Muscle of back (tissue), 11 donors: Measurements from ENCODE around the gene ZNF467. TPM values are rescaled to one million over a fixed set of nuclear protein-coding genes. Genes with fewer than 3 reads are reported as not detected.

Source experiments
- DNase-seq, 3 donors: peaks; one replicate each; pipeline versions ENCODE4 v3.0.0 to v3.0.0-alpha.2; 2013
- polyA plus RNA-seq, 10 donors: library from polyadenylated mRNA; unstranded; fragments of 120-200 nt; gene quantifications; one replicate each; pipeline ENCODE4 v1.2.1, GENCODE V29; 2013; ENCODE audit not compliant: insufficient read length in 10 of 10

ZNF467 gene
- polyA plus RNA-seq, 10 donors, result 5.3 to 9.4 (median 7.1) TPM

DNA sequence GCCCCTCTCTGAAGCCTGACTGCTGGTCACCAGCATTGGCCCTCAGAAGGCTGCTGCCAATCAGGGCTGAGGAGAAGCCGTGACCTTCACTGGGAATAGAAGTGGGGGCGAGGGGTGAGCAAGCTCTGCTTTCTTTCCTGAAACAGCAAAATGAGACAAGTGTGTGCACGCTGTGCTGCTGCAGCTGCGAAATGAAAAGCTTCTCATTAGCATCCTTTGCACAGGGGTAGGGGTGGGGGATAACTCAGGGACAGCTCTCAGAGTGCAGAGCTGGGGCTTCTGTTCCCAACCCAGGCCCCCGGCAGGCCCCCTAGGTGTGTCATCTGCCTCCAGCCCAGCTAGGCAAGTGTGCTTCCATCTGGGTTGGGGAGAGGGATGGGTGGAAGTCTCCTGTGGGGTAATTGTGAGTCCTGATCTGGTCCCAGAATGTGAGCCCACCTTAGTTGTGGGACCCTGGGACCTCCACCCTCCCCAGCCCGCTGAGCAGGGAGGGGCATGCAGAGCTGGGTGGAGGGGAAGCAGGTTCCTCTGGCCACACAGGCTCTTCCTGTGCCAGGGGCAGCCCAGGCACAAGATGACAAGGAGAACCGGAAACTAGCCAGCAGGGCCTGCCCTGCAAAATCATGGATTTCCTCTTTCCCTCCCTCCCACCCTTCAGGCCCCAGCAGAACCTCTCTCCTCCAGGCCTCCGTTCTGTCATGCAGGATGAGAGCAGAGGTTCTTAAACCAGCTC lies 22.2 kb downstream of the ZNF467 start:
- no peak for DNase-seq

DNA sequence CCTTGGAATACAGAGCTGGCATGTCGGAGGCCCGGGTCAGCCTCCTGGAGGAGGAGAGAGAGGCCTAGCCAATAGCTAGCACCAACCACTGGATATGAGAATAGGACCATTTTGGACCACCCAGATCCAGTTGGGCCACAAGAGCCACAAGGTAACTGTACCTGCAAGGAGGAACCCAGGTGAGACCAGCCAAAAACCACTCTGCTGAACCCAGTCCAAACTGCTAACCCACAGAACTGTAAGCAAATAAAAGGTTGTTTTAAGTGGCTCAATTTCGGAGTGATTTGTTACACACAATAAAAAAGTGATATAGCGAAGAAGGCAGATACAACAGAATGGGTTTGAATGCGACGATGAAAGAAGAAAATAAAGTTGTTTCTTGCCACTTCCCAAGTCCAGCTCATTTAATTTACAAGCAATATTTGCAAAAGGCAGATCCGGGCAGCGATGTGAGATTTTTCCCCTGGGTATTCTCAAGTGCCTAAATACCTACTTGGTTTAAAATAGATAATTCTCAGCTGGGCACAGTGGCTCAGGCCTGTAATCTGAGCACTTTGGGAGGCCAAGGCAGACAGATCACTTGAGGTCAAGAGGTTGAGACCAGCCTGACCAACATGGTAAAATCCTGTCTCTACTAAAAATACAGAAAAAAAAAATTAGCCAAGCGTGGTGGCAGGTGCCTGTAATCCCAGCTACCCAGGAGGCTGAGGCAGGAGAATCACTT lies 23.1 kb downstream of the ZNF467 start:
- no peak for DNase-seq

DNA sequence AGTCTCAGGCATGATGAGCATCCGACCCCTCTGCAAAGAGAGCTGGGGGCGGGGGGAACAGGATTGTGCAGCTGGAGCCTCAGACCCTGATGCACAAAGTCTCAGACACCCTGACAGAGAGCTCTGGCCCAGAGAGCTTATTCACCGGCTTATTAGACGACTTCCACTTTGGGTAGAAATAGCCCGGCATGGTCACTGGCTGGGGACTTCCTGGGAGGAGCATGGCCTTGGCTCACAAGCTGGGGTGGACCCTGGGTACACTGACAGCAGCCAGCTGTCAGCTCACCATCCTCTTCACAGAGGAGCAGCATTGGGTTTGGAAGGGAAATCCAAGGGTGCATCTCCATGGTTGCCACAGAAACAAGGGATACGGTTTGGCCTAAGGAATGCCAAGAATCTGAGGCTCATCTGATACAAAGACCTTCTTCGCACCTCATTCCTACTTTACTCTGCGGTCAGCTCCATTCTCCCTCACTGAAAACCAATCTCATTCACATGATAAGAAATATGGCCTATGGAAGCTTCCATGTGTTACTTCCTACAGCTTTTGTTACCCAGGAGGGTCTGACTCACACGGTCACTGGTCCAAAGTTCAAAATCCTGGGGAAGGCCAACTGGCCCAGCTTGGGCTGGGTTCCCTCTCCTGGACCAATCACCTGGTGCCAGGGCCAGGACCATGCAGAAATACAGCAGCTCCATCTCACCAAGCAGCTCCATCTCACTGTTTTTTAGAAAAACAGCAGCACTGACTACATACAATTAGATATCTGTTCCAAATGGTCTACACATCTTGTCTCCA lies 25.1 kb downstream of the ZNF467 start:
- no peak for DNase-seq

DNA sequence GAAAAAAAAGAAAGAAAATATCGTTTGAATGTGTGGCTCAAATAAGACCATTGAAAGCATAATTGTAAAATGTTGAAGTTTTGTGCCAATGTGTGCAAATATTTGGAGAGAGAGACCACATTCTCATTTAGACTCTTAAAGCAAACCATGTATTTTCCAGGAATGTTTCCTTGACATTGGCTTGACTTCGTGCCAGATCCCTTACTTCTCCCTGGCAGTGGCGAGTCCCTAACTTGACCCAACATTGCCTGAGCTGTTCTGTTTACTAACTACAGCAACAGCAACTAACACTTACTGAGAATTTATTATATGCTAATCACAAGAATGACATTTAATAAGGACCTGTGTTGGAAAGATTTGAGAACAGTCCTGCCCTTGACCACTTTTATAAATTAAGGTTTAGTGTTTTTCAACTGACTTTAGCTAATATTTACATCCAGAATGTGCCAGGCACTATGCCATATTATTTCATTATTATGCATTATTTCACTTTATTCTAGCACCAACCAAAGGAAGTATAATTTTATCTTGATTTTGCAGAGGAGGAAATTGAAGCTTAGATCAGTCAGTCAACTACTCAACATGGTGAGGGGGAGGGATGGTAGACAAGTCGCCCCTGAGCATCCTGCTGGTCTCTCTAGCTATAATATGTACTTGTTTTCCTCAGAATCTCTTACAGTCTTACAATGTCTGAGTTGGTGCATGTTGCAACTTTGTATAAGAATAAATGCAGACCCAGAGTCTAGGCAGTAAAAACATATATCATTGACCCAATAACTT lies 29.7 kb downstream of the ZNF467 start:
- DNase-seq, result no peak

DNA sequence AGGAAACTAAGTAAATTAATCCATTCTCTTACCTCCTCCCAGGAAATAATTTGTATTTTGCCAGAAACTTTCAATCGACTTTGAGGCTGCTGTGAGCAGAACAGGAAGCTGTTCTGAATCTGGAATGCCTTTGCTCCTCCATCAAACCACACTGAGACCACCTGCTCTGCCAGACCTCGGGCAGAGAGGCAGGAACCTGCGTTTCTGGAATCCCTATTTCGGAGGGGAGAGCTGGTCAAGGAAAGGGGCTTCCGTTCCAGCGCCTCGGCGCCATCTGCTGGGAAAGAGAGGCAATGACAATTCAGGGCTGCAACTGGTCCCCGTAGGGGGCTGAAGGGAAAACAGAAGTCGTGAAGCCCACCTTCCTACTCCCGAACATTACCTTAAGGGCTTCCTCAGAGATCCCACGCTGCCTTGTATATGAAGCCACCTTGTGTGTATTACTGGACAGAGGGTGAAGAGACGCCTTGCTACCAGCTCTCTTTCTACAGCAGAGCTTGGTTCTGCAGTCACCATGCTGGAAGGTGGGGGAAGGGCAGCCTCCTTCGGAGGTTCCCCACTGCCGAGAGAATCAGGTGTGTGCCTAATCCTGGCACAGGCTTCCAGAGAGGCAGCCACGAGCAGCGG lies 31.2 kb downstream of the ZNF467 start:
- peak; percentile 45 to 86 (median 72) for DNase-seq

DNA sequence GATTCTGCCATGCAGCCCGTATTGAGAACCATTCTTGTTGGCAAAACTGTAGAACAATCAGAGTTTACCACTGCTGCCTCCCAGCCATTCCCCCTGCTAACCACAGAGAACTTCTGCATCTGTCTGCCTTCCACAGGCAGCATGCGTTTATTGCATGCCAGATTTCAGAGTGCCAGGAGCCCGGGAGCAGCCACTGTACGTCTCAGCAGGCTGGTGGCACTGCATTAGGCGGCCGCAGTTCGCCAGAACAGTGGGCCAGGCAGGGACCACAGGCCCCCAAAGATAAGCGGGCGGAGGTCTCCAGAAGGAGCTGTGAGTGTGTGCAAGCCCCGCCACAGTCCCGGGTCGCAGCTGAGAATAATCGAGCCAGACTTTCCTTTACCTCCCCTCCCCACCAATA lies 31.8 kb downstream of the ZNF467 start:
- no peak for DNase-seq

DNA sequence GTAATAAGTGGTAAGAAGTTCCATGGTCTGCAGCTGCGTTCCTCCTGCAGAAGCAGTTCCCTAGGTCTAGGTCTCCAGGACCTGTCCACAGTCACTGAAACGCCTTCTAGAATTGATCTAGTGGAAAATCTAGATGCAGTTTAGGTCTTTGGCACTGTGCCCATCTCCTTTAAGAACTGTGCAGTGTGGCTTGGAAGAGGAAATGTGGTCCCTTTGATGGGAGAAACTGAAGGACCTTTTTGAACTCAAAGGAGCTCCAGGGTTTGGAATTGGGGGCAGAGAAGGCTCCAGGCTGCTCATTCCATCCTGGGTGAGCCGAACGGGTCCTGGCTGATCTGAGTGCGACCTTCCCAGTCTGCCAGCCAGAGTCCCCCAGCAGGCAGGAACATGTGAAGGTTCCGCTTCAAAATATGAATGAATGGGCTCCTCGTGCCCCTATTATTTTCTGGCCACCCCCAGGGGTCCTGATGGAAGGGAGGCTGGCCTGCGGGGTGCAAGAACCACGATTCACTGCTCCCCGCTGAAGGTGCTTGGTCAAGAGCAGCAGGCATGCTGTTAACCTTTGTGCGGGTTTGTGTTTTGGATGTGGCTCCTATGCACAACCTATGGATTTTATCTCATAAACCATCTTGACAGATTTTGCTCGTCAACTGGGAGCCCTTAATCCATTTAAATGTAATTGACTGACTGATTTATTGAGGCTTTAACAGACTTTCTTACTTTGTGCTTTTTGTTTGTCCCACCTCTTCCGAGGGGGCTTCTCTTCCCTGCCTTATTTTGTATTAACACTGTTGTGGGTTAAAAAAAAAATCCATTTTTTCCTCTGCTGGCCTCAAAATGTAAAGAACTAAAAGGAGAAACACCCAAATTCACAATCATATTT lies 36.7 kb downstream of the ZNF467 start:
- DNase-seq, result peak in 1 of 3 donors; percentile 35

DNA sequence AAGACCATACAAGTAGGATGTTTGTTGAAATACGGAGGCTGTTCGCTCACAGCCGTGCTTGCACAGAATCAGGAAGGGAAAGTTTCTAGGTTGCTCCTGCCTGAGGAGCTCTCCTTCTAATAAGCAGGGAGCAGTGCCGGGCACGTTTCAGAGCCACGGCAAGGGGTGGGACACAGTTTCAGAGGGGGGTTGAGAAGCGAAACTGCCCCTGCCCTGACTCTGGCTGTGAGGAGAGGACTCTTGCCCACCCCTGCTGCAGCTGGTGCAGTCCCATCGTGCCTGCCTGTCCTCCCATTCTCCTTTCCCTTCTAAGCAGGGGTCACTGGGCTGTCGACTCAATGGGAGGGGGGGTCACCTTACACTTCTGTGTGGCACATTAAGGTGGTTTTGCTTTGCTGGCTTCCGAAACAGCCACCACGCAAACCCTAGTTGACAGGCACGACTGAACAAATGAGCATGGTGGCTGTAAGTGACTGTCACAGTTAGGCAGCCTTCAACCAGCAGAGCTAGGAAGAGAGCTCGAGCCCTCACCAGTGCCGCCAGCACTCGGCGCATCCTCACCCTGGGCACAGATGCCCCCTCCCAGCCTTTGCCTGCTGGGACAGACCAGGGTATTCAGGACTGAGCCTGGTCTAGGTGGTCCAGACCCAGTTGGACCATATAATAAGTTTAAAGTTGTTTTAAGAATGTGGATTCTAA lies 37.5 kb downstream of the ZNF467 start:
- DNase-seq, result no peak

DNA sequence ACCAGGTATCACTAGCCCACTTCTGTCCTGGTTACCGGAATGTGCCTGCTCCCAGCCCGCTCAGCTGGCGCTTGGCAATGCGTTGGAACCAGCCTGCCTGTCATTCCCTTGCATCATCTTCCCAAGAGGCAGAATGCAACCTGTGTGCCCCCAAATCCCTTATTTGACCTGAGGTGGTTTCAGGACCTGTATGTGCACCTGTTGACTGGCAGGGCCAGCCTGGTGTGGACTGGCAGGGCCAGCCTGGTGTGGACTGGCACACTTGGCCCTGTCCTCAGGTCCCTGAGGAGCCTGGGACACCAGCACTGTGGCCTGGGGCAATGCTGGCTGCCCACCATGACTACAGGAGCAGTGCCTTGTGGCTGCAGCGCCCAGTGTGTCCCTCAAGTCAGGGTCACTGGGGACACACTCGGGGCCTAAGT lies 38.2 kb downstream of the ZNF467 start:
- DNase-seq, result no peak

DNA sequence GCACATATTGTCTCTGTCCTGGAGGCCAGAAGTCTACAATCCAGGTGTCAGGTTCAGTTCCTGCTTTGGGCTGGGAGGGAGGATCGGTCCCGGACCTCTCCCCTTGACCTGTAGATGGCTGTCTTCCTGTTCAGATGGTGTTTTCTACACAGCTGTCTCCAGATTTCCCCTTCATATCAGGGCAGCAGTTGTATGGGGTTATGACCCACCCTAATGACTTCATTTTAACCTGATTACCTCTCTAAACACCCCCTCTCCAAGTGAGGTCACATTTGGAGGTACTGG lies 38.7 kb downstream of the ZNF467 start:
- no peak for DNase-seq

DNA sequence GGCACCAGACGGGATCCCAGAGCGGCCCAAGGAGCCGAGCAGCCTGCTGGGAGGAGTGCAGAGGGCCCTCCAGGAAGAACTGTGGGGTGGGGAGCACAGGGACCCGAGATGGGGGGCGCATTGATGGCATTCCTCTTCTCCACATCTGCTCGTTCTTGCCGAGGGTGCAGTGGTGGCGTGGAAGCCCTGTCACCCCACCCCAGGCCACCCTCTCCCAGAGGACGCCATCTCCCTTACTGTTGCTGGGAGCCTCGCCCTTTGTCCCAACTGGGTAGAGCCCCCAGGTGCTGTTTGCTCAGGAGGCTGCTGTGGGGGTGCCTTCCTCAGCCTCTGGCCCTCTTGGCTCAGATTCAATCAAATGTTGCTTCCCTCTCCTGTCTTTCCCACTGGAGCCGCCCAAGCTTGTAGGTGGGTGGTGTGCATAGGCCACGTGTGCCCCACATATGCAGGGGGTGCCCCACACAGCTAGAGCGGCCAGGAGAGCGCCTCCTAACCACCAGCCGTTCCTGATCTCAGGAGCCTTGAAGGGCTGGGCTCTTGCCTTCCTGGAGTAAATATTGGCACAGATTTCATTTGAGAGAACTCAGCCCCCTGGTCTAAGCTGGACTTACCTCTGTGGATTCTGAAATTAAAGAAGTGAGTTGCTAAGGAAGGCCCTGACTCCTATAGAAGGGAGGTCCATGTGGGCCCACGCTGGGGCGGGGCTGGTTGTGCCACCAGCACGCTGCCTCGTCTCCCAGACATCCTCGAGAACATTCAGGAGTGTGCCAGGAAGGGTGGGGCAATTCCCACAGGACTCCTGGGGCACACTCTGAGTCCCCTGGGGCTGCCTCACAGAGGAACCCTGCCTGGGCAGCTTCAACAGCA lies 39.2 kb downstream of the ZNF467 start:
- DNase-seq, result no peak

DNA sequence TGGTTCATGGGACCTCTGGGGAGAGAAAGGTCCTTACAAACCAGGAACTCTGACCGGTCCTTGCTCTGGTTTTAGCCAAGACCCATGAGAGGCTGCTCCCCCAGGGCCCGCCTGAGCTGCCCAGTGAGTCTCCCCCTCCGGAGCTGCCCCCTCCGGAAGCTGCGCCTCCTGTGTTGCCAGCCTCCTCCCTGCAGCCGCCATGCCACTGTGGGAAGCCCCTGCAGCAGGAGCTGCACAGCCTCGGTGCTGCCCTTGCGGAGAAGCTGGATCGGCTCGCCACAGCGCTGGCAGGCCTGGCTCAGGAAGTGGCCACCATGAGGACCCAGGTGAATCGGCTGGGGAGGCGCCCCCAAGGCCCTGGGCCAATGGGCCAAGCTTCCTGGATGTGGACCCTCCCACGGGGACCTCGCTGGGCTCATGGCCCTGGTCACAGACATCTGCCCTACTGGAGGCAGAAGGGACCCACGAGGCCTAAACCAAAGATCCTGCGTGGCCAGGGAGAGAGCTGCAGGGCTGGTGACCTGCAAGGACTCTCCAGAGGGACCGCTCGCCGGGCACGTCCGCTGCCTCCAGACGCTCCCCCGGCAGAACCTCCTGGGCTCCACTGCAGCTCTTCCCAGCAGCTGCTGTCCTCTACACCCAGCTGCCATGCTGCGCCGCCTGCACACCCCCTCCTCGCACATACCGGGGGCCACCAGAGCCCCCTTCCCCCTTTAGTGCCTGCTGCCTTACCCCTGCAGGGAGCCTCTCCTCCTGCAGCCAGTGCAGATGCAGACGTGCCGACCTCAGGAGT lies 40.1 kb downstream of the ZNF467 start:
- no peak for DNase-seq

DNA sequence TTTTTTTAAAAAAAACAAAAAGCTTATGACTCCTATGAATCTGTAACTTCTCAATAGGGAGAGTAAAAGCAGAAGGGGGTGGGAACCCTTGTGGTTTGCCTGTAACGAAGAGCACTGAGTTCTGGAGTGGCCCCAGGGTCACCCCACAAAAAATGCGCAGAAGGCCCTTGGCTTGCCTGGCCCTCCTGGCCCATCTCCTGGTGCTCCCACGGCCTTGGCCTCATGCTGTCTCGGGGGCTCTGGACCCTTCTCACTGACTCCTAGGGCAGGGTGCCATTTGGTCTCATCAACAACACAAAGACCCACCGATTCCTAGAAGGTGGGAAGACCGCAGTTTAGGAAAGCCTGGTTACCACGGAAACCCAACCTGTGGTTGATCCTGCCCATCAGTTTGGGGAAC lies 40.8 kb downstream of the ZNF467 start:
- DNase-seq, result no peak

DNA sequence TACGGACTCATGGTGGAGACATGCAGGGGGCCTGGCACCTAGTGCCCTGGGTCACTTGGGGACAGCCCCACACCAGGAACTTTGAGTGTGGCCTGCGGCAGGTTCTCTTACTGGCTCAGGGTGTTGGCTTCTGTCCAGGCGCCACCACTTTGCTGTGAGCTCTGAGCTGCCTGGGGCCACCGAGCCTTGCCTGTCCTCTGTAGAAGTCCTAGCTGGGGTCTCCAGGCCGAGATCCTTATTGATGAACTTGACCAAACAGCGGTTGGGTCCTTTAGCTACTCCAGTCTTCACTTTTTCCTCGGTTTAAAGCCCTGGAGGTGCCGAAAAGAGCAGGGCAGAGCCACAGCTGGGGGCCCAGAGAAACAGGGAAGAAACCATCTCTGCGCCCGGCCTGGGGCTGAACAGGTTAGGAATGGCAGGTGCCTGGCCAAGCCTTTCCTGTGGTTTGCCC lies 41.3 kb downstream of the ZNF467 start:
- no peak for DNase-seq

DNA sequence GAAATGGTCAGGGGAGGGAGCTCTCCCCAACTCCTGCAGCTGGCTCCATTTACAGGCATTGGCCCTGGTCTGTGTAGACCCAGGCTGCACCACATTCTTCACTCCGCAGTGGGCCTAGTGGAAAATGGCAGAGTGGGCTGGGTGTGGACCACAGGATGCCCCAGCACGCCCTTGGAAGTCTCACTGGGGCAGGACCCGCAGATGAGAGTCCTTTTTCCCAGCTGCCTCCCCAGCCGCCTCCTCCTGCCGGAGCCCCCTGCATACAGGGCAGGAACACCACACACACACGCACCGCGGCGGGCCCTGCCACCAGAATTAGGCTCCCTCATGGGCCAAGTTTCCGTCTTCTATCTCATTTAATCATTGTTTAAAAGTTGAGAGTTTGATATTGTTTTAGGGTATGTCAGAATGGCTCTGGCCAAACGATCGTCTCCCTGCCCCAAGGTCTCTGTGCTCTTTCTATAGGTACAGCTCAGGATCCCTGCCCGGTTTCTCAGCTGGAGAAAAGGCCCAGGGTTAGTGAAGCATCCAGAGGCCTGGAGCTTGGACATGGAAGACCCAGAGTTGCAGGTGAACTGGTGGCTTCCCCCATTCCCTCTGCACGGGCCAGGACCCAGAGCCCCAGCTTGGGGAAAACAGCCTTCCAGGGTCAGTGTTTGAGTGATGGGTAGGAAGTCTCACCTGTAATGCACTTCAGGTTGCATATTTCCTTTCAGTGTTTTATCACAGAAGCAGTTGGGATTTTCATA lies 42.0 kb downstream of the ZNF467 start:
- no peak for DNase-seq

DNA sequence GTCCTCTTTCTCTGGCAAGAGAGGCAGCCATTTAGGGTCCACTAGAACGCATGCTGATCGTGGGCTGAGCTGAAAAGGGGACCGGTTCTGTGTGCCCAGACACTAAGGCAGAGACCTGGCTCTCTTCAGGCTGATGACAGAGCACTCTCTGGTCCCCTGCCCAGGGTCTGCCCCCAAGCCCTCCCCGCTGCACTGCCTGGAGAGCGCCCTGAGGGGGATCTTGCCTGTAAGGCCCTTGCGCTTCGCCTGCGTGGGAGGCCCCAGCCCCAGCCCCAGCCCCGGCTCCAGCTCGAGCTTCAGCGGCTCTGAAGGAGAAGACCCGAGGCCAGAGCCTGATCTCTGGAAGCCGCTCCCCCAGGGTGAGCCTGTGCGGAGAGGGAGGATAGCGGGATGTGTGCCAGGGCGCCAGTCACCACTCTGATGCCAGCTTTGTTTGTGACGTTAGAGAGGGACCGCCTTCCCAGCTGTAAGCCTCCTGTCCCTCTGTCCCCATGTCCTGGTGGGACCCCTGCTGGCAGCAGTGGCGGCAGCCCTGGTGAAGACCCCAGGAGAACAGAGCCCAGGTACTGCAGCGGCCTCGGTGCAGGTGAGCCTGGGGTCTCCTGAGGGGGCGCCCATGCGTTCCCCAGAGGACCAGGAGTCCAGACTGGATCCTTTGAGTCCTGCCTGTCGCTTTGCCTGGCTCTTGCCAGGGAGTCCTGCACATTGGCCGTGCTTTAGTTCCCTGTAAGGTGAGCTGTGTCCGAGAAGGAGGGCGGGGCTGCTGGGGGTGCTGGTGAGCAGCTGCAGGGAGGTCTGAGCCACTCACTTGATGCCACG lies 43.2 kb downstream of the ZNF467 start:
- DNase-seq, result no peak
